ENCODE measurements around the gene COL9A1.

Gene COL9A1

DNA sequence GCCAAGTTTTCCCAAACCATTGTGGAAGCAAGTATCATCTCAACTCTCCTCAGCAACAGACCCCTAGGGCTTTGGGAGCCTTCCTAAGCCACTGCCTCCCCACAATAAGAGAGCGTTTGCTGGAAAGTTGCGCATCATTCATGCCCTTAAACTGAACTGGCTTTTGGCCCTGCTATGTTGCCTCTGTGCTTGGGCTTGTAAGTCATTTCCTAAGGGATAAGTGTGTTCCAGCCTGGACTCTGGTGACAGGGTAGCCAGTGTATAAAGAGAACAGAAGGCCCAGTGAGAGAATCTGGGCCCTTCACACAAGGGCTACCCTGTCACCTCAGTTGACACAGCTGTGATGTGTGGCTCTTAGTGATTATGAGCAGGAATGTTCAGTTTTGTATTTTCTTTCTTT lies 77.8 kb downstream of the COL9A1 start:
- peak; percentile 74 for DNase-seq (ENCODE audit: low spot score)

DNA sequence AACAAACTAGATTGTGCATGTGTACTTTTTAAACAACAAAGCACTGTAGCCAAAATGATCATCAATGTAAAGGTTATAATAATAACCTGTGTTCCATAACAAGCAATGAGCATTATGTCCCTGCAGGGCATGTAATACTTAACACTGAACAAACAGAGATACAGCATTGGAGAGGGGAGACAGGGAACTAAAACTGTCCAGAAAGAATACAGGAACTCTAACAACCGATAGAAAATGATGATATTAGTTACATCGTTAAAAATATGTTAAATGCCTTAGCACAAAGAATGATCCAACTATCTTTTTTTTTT lies 80.5 kb downstream of the COL9A1 start:
- DNase-seq (ENCODE audit: low spot score), result no peak

- no peak for DNase-seq (ENCODE audit: low spot score)
Observed at GRCh38 chr6:70221715-70222438, 81.0 kb downstream of the COL9A1 start.

- DNase-seq (ENCODE audit: low spot score), result peak; percentile 44
Observed at GRCh38 chr6:70221025-70221714, 81.7 kb downstream of the COL9A1 start.

GRCh38 chr6:70219943-70220613 lies 82.8 kb downstream of the COL9A1 start:
- no peak for DNase-seq (ENCODE audit: low spot score)

DNA sequence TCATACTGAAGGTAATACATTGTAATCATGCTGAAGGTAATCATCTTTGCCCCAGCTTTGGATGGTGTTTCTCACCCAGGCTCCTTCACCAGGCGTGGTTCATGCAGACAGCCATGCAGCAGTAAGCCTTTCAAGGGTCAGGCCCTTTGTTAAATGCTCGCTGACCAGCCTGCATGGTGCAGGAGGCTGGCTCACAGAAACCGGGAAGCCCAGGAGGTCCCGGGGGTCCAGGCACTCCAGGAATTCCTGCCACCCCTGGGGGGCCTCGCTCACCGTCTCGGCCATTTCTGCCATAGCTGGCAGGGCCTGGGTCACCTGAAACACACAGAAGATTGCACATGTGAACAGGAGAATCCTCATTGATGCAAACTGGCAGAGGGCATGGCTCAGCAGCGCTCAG lies 86.1 kb downstream of the COL9A1 start:
- DNase-seq (ENCODE audit: low spot score), result no peak

GRCh38 chr6:70215460-70216108 lies 87.3 kb downstream of the COL9A1 start:
- no peak for DNase-seq (ENCODE audit: low spot score)

GRCh38 chr6:70210462-70210861 lies 92.4 kb downstream of the COL9A1 start:
- DNase-seq (ENCODE audit: low spot score), result no peak

- DNase-seq (ENCODE audit: low spot score), result no peak
Observed at GRCh38 chr6:70208235-70208790, 94.6 kb downstream of the COL9A1 start.

GRCh38 chr6:70198785-70199184 lies 104.1 kb downstream of the COL9A1 start:
- DNase-seq (ENCODE audit: low spot score), result no peak

DNA sequence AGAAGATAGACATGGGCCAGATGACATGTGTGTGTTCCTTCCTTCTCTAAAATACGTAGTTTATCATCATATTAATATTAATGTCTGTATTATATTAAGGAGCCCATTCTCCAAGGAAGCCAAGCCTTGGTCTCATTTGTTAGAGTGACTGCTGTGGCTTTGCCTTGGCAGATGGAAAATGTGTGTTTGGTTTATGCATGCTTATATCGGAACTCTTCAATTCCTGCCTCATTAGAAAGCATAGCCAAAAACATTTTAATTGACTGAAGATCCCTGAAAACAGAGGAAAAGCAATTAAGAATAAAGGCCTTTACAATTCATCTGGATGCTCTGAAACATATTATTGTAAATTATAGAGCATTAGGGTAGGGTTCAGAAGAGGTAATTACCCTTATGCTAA lies 106.4 kb downstream of the COL9A1 start:
- DNase-seq (ENCODE audit: low spot score), result no peak

GRCh38 chr6:70194421-70194820 lies 108.5 kb downstream of the COL9A1 start:
- DNase-seq (ENCODE audit: low spot score), result no peak

GRCh38 chr6:70188202-70188601 lies 114.7 kb downstream of the COL9A1 start:
- DNase-seq (ENCODE audit: low spot score), result no peak

GRCh38 chr6:70186461-70186860 lies 116.4 kb downstream of the COL9A1 start:
- no peak for DNase-seq (ENCODE audit: low spot score)

GRCh38 chr6:70184723-70185122 lies 118.2 kb downstream of the COL9A1 start:
- DNase-seq (ENCODE audit: low spot score), result no peak

DNA sequence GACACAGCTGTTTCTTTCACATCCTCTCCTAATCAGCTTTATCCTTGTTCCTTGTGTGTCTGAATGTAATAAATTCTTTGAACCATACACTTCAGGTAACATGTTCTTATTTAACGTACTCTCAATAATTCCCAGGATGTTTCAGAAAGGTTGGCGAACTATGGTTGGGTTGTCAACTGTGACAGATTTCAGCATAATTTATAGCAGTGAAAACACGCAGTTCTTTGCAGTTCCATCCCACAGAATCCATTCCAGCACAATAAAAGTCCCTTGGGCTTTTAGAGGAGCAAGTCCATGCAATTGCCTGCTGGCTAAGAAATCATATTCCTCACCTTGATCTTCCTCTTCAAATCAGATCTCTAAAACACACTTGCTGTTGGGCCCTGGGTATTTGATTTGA lies 119.3 kb downstream of the COL9A1 start:
- no peak for DNase-seq (ENCODE audit: low spot score)

- no peak for DNase-seq (ENCODE audit: low spot score)
Observed at GRCh38 chr6:70180901-70181599, 121.8 kb downstream of the COL9A1 start.

DNA sequence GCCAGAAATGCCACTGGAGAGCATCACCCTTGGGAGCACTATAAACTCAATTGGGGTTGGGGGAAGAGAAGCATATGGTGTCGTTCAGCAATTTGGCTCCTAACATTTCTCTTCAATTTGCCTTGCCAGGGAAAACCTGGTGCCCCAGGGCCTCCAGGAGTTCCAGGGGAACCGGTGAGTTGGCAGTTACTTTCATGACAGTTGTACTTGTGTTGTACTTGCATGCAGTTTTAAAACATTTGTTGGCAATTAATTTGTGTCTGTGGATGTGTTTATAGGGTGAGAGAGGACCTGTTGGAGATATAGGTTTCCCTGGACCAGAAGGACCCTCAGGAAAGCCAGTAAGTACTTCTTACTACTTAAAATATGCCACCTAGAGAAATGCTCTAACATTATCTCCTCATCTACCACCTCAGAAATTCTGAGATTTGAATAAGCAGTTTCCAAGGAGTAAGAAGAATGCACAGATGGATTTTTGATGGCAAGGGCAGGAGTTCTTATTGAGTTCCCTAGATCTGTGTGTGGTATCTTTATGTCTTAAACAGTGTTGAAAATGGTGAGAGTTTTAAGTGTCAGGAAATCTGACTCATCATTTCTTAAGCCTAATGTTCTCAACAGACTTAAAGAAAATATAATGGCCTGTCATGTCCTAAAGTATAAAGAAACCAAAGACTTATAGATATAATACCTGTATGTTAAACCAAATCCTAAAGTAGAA lies 122.5 kb downstream of the COL9A1 start:
- no peak for DNase-seq (ENCODE audit: low spot score)

GRCh38 chr6:70176842-70177550 lies 125.9 kb downstream of the COL9A1 start:
- DNase-seq (ENCODE audit: low spot score), result no peak

DNA sequence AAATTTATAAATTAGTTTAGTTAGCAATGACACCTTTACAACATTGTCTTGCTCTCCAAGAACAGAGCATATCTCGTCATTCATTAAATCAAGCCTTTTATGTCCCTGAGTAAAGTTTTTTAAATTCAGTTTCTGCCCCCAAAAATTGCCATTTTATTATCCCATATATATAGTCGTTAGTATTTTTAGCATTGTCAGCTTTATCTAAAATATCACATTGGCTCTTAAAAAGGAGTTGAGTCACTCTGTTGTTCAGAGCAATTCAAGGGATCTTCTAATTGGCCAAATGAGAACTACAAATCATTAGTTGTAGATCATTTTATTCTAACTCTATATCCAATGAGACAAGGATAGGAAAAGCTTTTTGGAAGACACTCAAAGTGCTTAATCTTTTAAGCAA lies 127.1 kb downstream of the COL9A1 start:
- DNase-seq (ENCODE audit: low spot score), result no peak

DNA sequence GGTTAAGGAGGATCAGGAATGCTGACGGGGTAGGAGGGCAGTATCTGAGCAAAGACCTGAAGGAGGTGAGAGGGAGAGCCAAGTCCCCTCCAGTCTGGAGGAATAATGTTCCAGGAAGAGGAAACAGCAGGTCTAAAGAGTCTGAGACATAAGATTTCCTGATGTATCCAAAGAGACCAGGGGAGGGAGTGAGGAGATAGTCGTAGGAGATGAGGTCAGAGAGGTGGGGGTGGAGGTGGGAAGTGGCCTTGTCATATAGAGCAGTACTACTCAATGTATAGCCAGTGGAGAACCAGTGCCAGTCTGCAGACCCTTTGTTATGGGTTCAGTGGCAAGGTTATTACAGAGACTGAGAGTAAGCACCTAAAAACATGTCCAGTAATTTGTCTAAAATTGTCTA lies 130.6 kb downstream of the COL9A1 start:
- DNase-seq (ENCODE audit: low spot score), result no peak

All from globus pallidus (tissue), 1 donor.